ENCODE results near the gene CISH.

Gene CISH

DNA sequence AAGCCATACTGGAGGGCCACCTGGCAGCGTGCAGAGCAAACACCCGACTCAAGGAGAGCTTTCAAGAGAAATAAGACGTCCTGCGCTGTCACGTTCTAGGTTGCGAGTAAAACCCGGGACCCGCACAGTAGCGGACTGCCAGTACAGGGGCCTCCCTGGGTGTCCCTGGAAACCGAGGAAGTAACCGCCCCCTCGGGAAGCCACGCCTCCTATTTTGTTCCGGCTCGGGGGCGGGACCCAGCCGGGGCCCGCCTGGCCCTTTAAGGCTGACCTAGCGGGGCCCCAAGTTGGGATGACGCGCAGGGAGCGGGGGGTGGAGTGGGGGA, 5.2 kb upstream of the CISH start:
- TF ChIP-seq, protein P1, sequence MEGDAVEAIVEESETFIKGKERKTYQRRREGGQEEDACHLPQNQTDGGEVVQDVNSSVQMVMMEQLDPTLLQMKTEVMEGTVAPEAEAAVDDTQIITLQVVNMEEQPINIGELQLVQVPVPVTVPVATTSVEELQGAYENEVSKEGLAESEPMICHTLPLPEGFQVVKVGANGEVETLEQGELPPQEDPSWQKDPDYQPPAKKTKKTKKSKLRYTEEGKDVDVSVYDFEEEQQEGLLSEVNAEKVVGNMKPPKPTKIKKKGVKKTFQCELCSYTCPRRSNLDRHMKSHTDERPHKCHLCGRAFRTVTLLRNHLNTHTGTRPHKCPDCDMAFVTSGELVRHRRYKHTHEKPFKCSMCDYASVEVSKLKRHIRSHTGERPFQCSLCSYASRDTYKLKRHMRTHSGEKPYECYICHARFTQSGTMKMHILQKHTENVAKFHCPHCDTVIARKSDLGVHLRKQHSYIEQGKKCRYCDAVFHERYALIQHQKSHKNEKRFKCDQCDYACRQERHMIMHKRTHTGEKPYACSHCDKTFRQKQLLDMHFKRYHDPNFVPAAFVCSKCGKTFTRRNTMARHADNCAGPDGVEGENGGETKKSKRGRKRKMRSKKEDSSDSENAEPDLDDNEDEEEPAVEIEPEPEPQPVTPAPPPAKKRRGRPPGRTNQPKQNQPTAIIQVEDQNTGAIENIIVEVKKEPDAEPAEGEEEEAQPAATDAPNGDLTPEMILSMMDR (IDR thresholded peaks at IDR 0.05; ENCODE audit: insufficient read depth, low read depth, low read length, missing control alignments): no peak
- peak overlapping the region; percentile 79 for H3K4me3 ChIP-seq (ENCODE audit: low read depth, low read length)
- peak; percentile 93 for DNase-seq (ENCODE audit: low read depth)

DNA sequence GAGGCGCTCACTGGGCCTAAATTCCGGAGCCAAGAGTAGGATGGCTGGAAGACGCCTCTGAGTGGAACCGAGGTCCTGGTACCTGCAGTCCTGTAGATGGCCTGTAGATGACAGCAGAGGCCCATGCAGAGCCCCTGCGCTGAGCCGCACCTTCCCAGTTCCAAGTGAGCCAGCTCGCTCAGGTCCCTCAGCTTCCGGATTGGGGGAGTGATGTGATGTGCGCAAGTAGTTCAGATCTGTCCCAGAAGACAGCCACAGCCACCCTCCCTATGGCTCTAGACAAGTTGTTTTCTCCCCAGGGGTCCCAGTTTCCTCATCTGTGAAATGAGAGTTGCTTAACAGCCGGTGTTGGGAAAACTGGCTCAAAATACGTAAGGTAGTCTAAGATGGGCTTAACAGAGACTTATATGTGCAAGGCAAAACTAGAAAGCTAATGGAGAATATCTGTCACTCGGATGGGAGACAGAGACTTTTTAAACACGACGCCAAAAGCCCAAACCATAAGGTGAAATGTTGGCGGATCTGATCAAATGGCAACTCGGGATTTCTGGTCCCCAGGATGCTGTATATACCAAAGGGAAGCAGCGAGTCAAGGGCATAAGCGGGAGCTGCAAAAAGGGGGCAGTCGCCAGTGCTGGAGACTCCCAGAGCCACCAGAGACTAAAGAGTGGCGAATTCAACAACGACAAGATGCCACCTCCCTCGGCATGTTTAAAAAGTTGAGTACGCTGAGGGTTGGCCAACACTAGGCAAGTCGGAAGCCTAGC, 4.6 kb upstream of the CISH start:
- H3K4me3 ChIP-seq (ENCODE audit: low read depth, low read length): peak overlapping the region; percentile 79
- TF ChIP-seq, protein P1 (IDR thresholded peaks at IDR 0.05; ENCODE audit: insufficient read depth, low read depth, low read length, missing control alignments): peak; percentile 100
- DNase-seq (ENCODE audit: low read depth): peak; percentile 90

DNA sequence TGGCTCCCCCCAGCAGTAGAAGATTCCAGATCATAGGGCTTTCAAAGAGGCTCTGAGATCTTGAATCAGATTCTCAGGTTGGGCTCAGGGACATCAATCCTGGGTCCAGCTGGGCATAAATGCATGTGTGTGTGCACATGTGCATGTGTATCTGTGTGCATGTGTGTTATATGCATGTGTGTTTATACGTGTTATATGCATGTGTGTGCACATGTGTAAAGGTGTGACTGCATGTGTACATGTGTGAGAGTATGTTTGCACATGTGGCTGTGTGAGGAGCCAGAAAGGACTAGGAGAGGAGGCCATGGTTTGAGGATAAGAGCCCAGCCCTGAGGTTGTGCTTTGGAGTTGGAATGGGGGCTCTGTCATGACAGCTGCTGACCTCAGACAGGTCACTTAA, 3.6 kb upstream of the CISH start:
- TF ChIP-seq, protein P1 (IDR thresholded peaks at IDR 0.05; ENCODE audit: insufficient read depth, low read depth, low read length, missing control alignments): no peak
- no peak for DNase-seq (ENCODE audit: low read depth)
- H3K4me3 ChIP-seq (ENCODE audit: low read depth, low read length): no peak overlapping the region

DNA sequence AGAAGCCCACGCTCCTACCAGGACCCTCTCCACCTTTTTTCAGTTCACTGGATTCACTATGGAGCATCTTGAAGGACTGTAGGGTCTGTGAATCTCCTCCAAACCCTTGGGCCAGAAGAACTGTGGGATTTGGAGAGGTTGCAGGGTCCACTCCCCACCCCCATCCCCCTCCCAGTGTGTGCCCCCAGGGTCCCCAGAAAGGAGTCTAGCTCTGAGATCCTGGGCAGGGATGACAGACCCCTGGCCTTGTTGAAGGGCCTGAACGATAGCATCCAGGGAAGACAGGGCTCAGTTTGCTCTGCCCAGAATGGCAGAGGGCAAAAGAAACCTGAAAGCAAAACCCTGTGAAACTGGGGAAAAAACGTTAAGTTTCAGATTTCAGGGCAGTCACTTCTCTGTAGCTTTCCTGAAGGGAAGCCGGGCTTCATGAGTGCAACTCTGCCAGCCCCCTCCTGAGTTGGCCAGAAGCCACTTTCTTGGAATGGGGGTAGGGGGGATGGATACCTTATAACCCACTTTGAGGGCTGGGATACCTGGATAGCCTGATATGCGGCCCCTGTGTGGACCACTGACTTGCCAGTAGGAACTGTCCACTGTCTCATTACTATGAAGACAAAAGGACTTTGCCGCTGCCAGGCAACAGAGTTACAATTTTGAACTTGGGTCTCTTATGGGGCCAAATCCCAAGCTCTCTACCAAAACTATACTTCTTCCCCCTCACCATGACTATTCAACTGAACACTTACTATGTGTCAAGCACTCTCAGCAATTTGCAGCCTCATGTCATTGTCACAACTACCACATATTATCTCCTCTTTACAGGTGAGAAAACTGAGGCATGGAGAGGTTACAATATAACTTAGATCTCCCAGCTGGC, 1.6 kb upstream of the CISH start:
- TF ChIP-seq, protein P1 (IDR thresholded peaks at IDR 0.05; ENCODE audit: insufficient read depth, low read depth, low read length, missing control alignments): no peak
- no peak overlapping the region for H3K4me3 ChIP-seq (ENCODE audit: low read depth, low read length)
- no peak for DNase-seq (ENCODE audit: low read depth)

DNA sequence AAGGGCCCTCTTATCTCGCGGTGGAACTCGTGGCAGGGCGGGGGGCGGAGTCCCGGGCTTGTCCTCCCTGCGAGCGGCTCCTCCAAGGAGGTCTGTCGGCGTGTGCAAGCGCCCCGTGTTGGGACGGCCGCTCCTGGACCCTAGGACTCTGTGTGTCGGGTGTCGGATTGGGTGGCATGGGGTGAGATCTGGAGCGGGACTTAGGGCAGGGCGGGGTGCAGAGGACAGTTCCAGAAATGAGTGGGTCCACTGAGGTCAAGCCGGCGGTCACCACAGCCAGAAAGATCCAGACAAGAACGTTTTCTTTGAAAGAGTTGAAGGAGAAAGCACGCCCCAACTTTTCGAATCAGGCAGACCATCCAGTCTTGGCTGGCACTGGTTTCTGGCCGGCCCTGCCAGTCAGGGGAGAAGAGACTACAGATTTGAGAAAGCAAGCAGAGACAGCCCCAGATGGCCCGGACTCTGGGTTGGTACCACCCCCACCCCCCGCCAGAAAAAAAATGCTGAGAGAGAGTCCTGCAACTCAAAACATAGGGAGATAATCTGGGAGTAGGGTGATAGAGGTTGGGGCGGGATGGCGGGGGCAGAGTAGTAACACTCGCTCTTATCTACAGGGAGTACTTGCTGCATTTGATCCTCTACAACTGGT, 784 bp upstream of the CISH start:
- no peak for DNase-seq (ENCODE audit: low read depth)
- TF ChIP-seq, protein P1 (IDR thresholded peaks at IDR 0.05; ENCODE audit: insufficient read depth, low read depth, low read length, missing control alignments): no peak
- peak overlapping the region; percentile 64 for H3K4me3 ChIP-seq (ENCODE audit: low read depth, low read length)

DNA sequence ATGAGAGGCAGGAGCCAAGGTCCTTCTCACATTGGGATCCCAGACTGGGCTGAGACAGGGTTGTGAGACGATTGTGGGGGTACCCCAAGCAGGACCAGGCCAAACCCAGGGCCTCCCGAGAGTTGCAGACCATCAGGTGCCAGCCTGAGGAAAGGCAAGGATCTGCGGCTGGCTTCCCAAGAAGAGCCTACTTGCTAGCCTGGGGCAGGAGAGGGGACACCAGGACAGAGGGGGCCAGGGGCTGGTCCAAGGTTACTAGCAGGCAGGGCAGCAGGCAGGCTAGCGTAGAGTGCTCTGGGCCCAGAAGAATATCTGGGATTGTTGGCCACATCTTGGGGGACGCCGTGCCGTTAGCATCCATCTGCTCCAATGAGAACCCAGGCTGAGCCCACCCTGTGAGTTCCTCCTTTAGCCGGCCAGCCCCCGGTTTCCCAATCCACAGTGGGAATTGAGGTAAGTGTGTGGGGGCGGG, 546 bp downstream of the CISH start:
- DNase-seq (ENCODE audit: low read depth): no peak
- TF ChIP-seq, protein P1 (IDR thresholded peaks at IDR 0.05; ENCODE audit: insufficient read depth, low read depth, low read length, missing control alignments): no peak
- peak overlapping the region; percentile 64 for H3K4me3 ChIP-seq (ENCODE audit: low read depth, low read length)
